PFSK-1 (cell line): Measurements from ENCODE around the gene MYO1D.

Experiments used
- FOXP2 ChIP-seq: optimal IDR thresholded peaks from 2 replicates; pipeline ENCODE3; 2011; ENCODE audit warnings: borderline replicate concordance, control low read depth, inconsistent platforms; ENCODE audit not compliant: insufficient read depth; ENCODE audit errors: extremely low read length, extremely low read depth
- POLR2AphosphoS5 ChIP-seq: IDR thresholded peaks from 2 replicates; pipeline ENCODE4 v1.6.1; 2012; ENCODE audit warnings: low read depth, mild to moderate bottlenecking, control low read depth, low read length, moderate library complexity
- SIN3A ChIP-seq: IDR thresholded peaks from 2 replicates; pipeline ENCODE4 v1.6.1; 2012; ENCODE audit warnings: mild to moderate bottlenecking, low read length, moderate library complexity, borderline replicate concordance; ENCODE audit not compliant: insufficient read depth
- TAF1 ChIP-seq: IDR thresholded peaks from 2 replicates; pipeline ENCODE4 v1.6.1; 2012; ENCODE audit warnings: low read length, control low read depth, borderline replicate concordance; ENCODE audit not compliant: insufficient read depth
- TF ChIP-seq, protein P1 (sequence below), 2 experiments: IDR thresholded peaks; 2 replicates each; pipeline versions ENCODE4 v1.6.1 to v1.8.0; 2011 to 2012; ENCODE audit warnings: low read depth in 2 of 2, low read length in 2 of 2, control low read depth in 1 of 2, inconsistent platforms in 1 of 2, mild to moderate bottlenecking in 1 of 2, moderate library complexity in 1 of 2; ENCODE audit not compliant: insufficient read depth in 1 of 2

Gene MYO1D

DNA sequence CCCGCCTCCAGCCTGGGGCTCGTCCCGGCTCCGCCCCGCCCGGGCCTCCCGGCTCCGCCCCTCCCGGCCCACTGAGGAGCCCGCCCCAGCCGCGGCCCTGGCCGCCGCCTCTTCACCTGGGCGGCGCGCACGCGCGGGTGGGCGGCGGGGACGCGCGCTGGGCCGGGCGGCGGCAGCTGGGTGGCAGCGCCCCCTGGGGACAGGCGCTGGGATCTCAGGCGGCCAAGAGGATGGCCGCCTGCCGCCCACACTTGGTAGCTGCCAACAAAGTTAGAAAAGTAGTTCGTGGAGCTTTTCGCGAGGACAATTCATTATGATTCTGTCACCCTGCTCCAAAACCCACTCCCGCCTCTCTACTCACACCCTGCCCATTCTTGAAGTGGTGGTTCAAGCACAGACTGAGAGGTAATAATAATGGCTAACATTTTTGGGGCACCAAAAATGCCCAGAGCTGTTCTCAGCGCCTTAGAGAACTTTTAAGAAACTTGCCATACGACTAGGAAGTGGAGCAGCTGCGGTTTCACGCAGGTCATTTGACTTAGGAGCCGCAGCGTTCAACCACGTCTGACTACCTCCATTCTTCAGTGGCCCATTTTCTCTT lies 340 bp upstream of the MYO1D start:
- TF ChIP-seq, protein P1, sequence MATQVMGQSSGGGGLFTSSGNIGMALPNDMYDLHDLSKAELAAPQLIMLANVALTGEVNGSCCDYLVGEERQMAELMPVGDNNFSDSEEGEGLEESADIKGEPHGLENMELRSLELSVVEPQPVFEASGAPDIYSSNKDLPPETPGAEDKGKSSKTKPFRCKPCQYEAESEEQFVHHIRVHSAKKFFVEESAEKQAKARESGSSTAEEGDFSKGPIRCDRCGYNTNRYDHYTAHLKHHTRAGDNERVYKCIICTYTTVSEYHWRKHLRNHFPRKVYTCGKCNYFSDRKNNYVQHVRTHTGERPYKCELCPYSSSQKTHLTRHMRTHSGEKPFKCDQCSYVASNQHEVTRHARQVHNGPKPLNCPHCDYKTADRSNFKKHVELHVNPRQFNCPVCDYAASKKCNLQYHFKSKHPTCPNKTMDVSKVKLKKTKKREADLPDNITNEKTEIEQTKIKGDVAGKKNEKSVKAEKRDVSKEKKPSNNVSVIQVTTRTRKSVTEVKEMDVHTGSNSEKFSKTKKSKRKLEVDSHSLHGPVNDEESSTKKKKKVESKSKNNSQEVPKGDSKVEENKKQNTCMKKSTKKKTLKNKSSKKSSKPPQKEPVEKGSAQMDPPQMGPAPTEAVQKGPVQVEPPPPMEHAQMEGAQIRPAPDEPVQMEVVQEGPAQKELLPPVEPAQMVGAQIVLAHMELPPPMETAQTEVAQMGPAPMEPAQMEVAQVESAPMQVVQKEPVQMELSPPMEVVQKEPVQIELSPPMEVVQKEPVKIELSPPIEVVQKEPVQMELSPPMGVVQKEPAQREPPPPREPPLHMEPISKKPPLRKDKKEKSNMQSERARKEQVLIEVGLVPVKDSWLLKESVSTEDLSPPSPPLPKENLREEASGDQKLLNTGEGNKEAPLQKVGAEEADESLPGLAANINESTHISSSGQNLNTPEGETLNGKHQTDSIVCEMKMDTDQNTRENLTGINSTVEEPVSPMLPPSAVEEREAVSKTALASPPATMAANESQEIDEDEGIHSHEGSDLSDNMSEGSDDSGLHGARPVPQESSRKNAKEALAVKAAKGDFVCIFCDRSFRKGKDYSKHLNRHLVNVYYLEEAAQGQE (IDR thresholded peaks at IDR 0.05; ENCODE audit: insufficient read depth in 1 of 2, low read depth in 2 of 2, low read length in 2 of 2): no peak
- TF ChIP-seq TAF1: no peak
- TF ChIP-seq POLR2AphosphoS5: no peak
- TF ChIP-seq FOXP2: no peak
- no peak for TF ChIP-seq SIN3A

DNA sequence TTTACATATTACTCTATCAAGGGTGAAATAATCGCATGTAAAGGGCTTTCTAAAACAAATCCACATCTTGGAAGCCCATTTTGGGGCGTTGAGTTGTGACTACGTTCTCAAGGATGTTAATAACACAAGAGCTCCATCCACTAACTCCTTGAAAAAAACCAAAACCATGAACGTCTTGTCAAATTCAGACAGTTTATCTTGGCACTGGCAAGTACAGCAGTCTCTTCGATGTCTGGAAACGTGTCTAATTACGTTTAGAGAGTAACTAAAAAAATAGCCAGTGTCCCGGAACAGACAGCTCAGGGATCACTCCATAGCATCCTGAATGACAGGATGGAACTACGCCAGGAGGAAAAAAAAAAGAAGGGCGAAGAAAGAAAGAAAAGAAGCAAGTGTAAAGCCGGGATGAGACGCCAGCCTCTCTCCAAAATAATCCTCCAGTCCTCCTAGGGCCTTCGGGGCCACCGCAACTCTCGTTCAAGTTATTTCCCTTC lies 954 bp downstream of the MYO1D start:
- TF ChIP-seq POLR2AphosphoS5 (no peak), SIN3A (no peak), FOXP2 (no peak), TAF1 (no peak)
- TF ChIP-seq, protein P1 (IDR thresholded peaks at IDR 0.05; ENCODE audit: insufficient read depth in 1 of 2, low read depth in 2 of 2, low read length in 2 of 2): no peak

DNA sequence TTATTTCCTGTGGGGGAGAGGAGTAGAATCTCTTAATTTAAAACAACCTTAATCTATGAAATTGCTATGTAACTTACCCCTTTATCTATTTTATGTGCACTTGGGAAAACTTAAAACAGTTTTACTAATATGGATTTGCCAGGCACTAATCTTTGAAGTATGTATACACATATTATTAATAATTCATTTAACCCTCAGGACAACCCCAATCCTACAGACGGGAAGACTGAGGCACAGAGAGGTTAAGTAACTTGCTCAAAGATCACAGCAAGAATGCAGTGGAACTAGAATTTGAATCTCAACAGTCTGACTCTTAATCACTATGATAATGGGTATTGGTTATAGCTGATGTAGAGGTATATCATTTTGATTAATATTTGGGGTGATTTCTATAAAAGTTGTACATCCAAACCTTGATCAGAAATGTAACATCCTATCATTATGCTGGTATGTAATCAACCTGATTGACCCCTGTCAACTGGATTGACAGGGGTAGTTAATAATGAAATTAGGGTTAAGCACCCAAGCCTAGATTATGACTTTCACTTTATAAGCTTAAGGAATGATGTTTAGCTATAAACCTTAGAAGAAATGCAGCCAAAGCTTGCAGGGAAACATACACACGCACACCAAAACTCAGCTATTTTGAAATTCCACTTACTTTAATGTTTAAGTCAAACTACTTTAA lies 1.6 kb downstream of the MYO1D start:
- TF ChIP-seq FOXP2 (no peak), SIN3A (no peak), TAF1 (no peak), POLR2AphosphoS5 (no peak)
- TF ChIP-seq, protein P1 (IDR thresholded peaks at IDR 0.05; ENCODE audit: insufficient read depth in 1 of 2, low read depth in 2 of 2, low read length in 2 of 2): no peak

DNA sequence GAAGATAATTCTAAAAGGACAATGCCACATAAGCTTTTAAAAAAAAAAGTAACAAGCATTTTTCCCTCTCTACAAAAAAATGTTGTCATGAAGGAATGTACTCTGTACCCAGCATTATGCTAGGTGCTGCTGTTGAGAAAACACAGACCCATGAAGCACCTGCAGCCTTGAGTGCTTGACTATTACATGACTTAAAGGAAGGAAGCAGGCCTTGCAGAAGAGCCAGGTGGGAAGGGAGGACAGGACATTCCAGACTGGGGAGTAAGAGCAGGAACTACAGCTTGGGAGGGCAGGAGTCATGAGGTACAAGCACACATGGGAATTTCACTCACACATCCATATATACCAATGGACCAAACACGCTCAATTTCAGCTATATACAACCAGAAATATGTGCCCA lies 3.8 kb downstream of the MYO1D start:
- no peak for TF ChIP-seq SIN3A
- no peak for TF ChIP-seq POLR2AphosphoS5
- no peak for TF ChIP-seq TAF1
- no peak for TF ChIP-seq FOXP2
- TF ChIP-seq, protein P1 (IDR thresholded peaks at IDR 0.05; ENCODE audit: insufficient read depth in 1 of 2, low read depth in 2 of 2, low read length in 2 of 2): no peak
